GM23338 (cell line): ENCODE results near the gene KLHL12. TPM values are rescaled to one million over a fixed set of nuclear protein-coding genes. Genes with fewer than 3 reads are reported as not detected.

ENCODE experiments used
- ATAC-seq: fragments of 200-7000 bp; cut with Tn5 transposase; 3 replicates; pipeline ENCODE4 v1.9.1; 2020
- DNase-seq: peaks from one replicate; pipeline ENCODE4 v3.0.0-alpha.2; 2015; ENCODE audit warnings: low spot score
- H2AFZ ChIP-seq: fragments of 200-600 bp; sonication (generic); 2 replicates; pipeline ENCODE4 v1.8.0; 2016; ENCODE audit warnings: antibody characterized with exemption, mild to moderate bottlenecking, moderate library complexity
- H3F3A ChIP-seq: fragments of 200-600 bp; sonication (generic); replicated peaks from 2 replicates; pipeline ENCODE4 v1.8.0; 2017; ENCODE audit warnings: antibody characterized with exemption, mixed run types, low read depth
- H3K27ac ChIP-seq: fragments of 200-600 bp; sonication (generic); 2 replicates; pipeline ENCODE4 v1.6.1; 2016; ENCODE audit warnings: low read depth
- H3K27me3 ChIP-seq: fragments of 200-600 bp; sonication (generic); 2 replicates; pipeline ENCODE4 v1.8.0; 2016; ENCODE audit warnings: mild to moderate bottlenecking, mixed run types, moderate library complexity; ENCODE audit not compliant: insufficient read depth
- H3K36me3 ChIP-seq: fragments of 200-600 bp; sonication (generic); 2 replicates; pipeline ENCODE4 v1.8.0; 2016; ENCODE audit warnings: mild to moderate bottlenecking; ENCODE audit not compliant: insufficient read depth
- H3K4me1 ChIP-seq: fragments of 200-600 bp; sonication (generic); 2 replicates; pipeline ENCODE4 v1.8.0; 2016; ENCODE audit warnings: mild to moderate bottlenecking, moderate library complexity; ENCODE audit not compliant: insufficient read depth
- H3K4me2 ChIP-seq: fragments of 200-600 bp; sonication (generic); 2 replicates; pipeline ENCODE4 v1.7.1; 2017; ENCODE audit warnings: mixed run types
- H3K4me3 ChIP-seq: fragments of 200-600 bp; sonication (generic); 2 replicates; pipeline ENCODE4 v1.6.1; 2016; ENCODE audit warnings: mixed run types
- H3K79me2 ChIP-seq: fragments of 200-600 bp; sonication (generic); replicated peaks from 2 replicates; pipeline ENCODE4 v1.8.0; 2017; ENCODE audit warnings: mild to moderate bottlenecking; ENCODE audit not compliant: insufficient read depth
- H3K9me2 ChIP-seq: fragments of 200-600 bp; sonication (generic); 2 replicates; pipeline ENCODE4 v1.8.0; 2017; ENCODE audit not compliant: insufficient read depth
- H4K20me1 ChIP-seq: fragments of 200-600 bp; sonication (generic); replicated peaks from 2 replicates; pipeline ENCODE4 v1.8.0; 2017; ENCODE audit warnings: mild to moderate bottlenecking; ENCODE audit not compliant: insufficient read depth
- H3K27ac Mint-ChIP-seq: 2 replicates; pipeline ENCODE4 v1.8.0; 2020; ENCODE audit warnings: inconsistent platforms, mild to moderate bottlenecking, moderate library complexity, mixed read lengths
- H3K27me3 Mint-ChIP-seq: 3 replicates; pipeline ENCODE4 v1.8.0; 2022; ENCODE audit warnings: low read depth, mild to moderate bottlenecking, moderate library complexity, mixed read lengths, inconsistent platforms; ENCODE audit not compliant: insufficient read depth, poor library complexity
- H3K36me3 Mint-ChIP-seq: 3 replicates; pipeline ENCODE4 v1.8.0; 2021; ENCODE audit warnings: low read depth, mild to moderate bottlenecking, inconsistent platforms, moderate library complexity, mixed read lengths
- H3K4me1 Mint-ChIP-seq: 3 replicates; pipeline ENCODE4 v1.8.0; 2020; ENCODE audit warnings: mild to moderate bottlenecking, inconsistent platforms, mixed read lengths
- H3K4me3 Mint-ChIP-seq: 3 replicates; pipeline ENCODE4 v1.8.0; 2021; ENCODE audit warnings: moderate library complexity, mild to moderate bottlenecking, inconsistent platforms, mixed read lengths
- H3K9me3 Mint-ChIP-seq: 3 replicates; pipeline ENCODE4 v1.8.0; 2020; ENCODE audit warnings: moderate library complexity, mild to moderate bottlenecking, inconsistent platforms, mixed read lengths
- CREB1 ChIP-seq: fragments of 250-450 bp; sonication (Bioruptor Pico); IDR thresholded peaks from 2 replicates; pipeline ENCODE4 v1.5.0; 2020; ENCODE audit warnings: low read depth, mild to moderate bottlenecking, moderate library complexity
- CTCF ChIP-seq, 2 experiments: fragments of 200-600 bp in 1 of 2; sonication (generic) in 1 of 2; conservative IDR thresholded peaks; 2 replicates each; pipeline versions ENCODE4 v1.5.1 to v1.6.1; 2016 to 2017; ENCODE audit warnings: antibody characterized with exemption in 2 of 2, low read depth in 2 of 2, mild to moderate bottlenecking in 2 of 2, moderate library complexity in 1 of 2
- ETS1 ChIP-seq: IDR thresholded peaks from 2 replicates; pipeline ENCODE4 v1.6.1; 2016; ENCODE audit warnings: antibody characterized with exemption
- EZH2 ChIP-seq: fragments of 200-600 bp; sonication (generic); IDR thresholded peaks from one replicate; pipeline ENCODE4 v1.8.0; 2017; ENCODE audit warnings: antibody characterized with exemption, mild to moderate bottlenecking, low read depth; ENCODE audit not compliant: unreplicated experiment
- EZH2phosphoT487 ChIP-seq: fragments of 200-600 bp; sonication (generic); IDR thresholded peaks from one replicate; pipeline ENCODE4 v1.8.1; 2018; ENCODE audit warnings: antibody characterized with exemption; ENCODE audit not compliant: unreplicated experiment
- JUNB ChIP-seq: IDR thresholded peaks from one replicate; pipeline ENCODE4 v1.6.1; 2016; ENCODE audit warnings: antibody characterized with exemption; ENCODE audit not compliant: unreplicated experiment
- NANOG ChIP-seq: IDR thresholded peaks from 2 replicates; pipeline ENCODE4 v1.6.1; 2016; ENCODE audit warnings: antibody characterized with exemption, borderline replicate concordance
- POLR2AphosphoS5 ChIP-seq: IDR thresholded peaks from 2 replicates; pipeline ENCODE4 v1.6.1; 2016; ENCODE audit warnings: antibody characterized with exemption, low read depth
- REST ChIP-seq: IDR thresholded peaks from one replicate; pipeline ENCODE4 v1.6.1; 2018; ENCODE audit warnings: antibody characterized with exemption; ENCODE audit not compliant: unreplicated experiment
- STAT1 ChIP-seq: IDR thresholded peaks from one replicate; pipeline ENCODE4 v1.6.1; 2016; ENCODE audit warnings: antibody characterized with exemption; ENCODE audit not compliant: unreplicated experiment
- ZNF114 ChIP-seq: fragments of 250-450 bp; sonication (Bioruptor Pico); IDR thresholded peaks from 2 replicates; pipeline ENCODE4 v1.5.0; 2020; ENCODE audit warnings: mild to moderate bottlenecking, moderate library complexity
- ZNF331 ChIP-seq: fragments of 250-450 bp; sonication (Bioruptor Pico); IDR thresholded peaks from 2 replicates; pipeline ENCODE4 v1.5.0; 2020; ENCODE audit warnings: low read depth, mild to moderate bottlenecking, moderate library complexity
- ZNF462 ChIP-seq: fragments of 250-450 bp; sonication (Bioruptor Pico); IDR thresholded peaks from 2 replicates; pipeline ENCODE4 v1.5.0; 2020; ENCODE audit warnings: mild to moderate bottlenecking, moderate library complexity
- polyA plus RNA-seq: library from polyadenylated mRNA; unstranded; fragments of >200 nt; fragmentation: Nextera tagmentation; extraction: Ambion mirVana; gene quantifications from 2 replicates; pipeline ENCODE4 v1.2.1, GENCODE V29; 2016
- total RNA-seq: library from RNA; depleted of rRNA; stranded (reverse); fragments of >200 nt; shearing (Covaris generic); gene quantifications from 2 replicates; pipeline ENCODE4 v1.2.3, GENCODE V29; 2014

The KLHL12 gene
- total and polyA plus RNA-seq, 2 experiments from 2014 or later, result 14.6 to 27.5 TPM

- H3K4me2 ChIP-seq, result no peak overlapping the region
- TF ChIP-seq ZNF331 (CRISPR knock-in tag) (no peak), EZH2phosphoT487 (no peak), ZNF462 (CRISPR knock-in tag) (no peak), POLR2AphosphoS5 (no peak), ETS1 (no peak), CTCF (conservative IDR thresholded peaks at IDR 0.05; ENCODE audit: low read depth in 2 of 2) (no peak), REST (no peak), NANOG (no peak), CREB1 (CRISPR knock-in tag) (no peak), JUNB (no peak), ZNF114 (CRISPR knock-in tag) (no peak), STAT1 (no peak), EZH2 (no peak)
- Mint-ChIP-seq H3K27ac (no peak overlapping the region), H3K9me3 (no peaks in the 10 kb centered on the region), H3K4me3 (no peak overlapping the region), H3K4me1 (peaks cover 15% of the 10 kb centered on the region; the same call in 2 of the 3 replicates), H3K36me3 (peaks cover 43% of the 10 kb centered on the region), H3K27me3 (peaks cover 16% of the 10 kb centered on the region)
- no peak overlapping the region for H2AFZ ChIP-seq
- ATAC-seq (no peak), DNase-seq (no peak)
- H3K27ac ChIP-seq, result no peak overlapping the region
- peaks cover 11% of the 10 kb centered on the region; the same call in 1 of the 2 replicates for H3K4me1 ChIP-seq
- peaks cover 9% of the 10 kb centered on the region for H4K20me1 ChIP-seq
- peaks cover 15% of the 10 kb centered on the region; the same call in 1 of the 2 replicates for H3K36me3 ChIP-seq
- H3K27me3 ChIP-seq, result no peaks in the 10 kb centered on the region
- H3K4me3 ChIP-seq, result no peak overlapping the region
- peaks cover 27% of the 10 kb centered on the region for H3K79me2 ChIP-seq
- H3K9me2 ChIP-seq, result no peaks in the 10 kb centered on the region
- peaks cover 5% of the 10 kb centered on the region for H3F3A ChIP-seq
These were observed 69.9 kb downstream of the KLHL12 start for GRCh38 chr1:202857136-202857610.
